ELR (cell line): ENCODE results near the gene ADPRHL1.
"Not testable (repeated sequence)": the region's sequence is repeated elsewhere in the genome, so short reads cannot be mapped to it uniquely, and the experiment has no call there.

Experiments
- DNase-seq: peaks from one replicate; pipeline ENCODE4 v3.0.0-alpha.2; 2015; ENCODE audit warnings: low read depth

ADPRHL1 gene

GRCh38 chr13:113455384-113455783, 2.1 kb upstream of the ADPRHL1 start:
- DNase-seq = no peak

- no peak for DNase-seq
These were observed 1.6 kb upstream of the ADPRHL1 start for GRCh38 chr13:113454936-113455335.

- DNase-seq = no peak
These were observed 822 bp downstream of the ADPRHL1 start for GRCh38 chr13:113452466-113452865.

GRCh38 chr13:113451951-113452421, 1.3 kb downstream of the ADPRHL1 start:
- DNase-seq = no peak

- DNase-seq = peak; percentile 19
These were observed 2.2 kb downstream of the ADPRHL1 start for GRCh38 chr13:113450861-113451620.

- DNase-seq = not testable (repeated sequence)
These were observed 2.9 kb downstream of the ADPRHL1 start for GRCh38 chr13:113450348-113450744.

- no peak for DNase-seq
These were observed 3.5 kb downstream of the ADPRHL1 start for GRCh38 chr13:113449693-113450347.

- no peak for DNase-seq
These were observed 4.2 kb downstream of the ADPRHL1 start for GRCh38 chr13:113448885-113449692.

- no peak for DNase-seq
These were observed 4.8 kb downstream of the ADPRHL1 start for GRCh38 chr13:113448545-113448884.

- DNase-seq = no peak
These were observed 5.7 kb downstream of the ADPRHL1 start for GRCh38 chr13:113447596-113447995.

- DNase-seq = no peak
These were observed 6.8 kb downstream of the ADPRHL1 start for GRCh38 chr13:113446488-113446854.

GRCh38 chr13:113445791-113446487, 7.3 kb downstream of the ADPRHL1 start:
- DNase-seq = no peak

- no peak for DNase-seq
These were observed 9.3 kb downstream of the ADPRHL1 start for GRCh38 chr13:113443991-113444390.

- DNase-seq = no peak
These were observed 10.3 kb downstream of the ADPRHL1 start for GRCh38 chr13:113442985-113443362.

GRCh38 chr13:113442354-113442984, 10.8 kb downstream of the ADPRHL1 start:
- no peak for DNase-seq

GRCh38 chr13:113441661-113442060, 11.6 kb downstream of the ADPRHL1 start:
- DNase-seq = no peak

- DNase-seq = peak; percentile 19
These were observed 15.8 kb downstream of the ADPRHL1 start for GRCh38 chr13:113437408-113438010.

- not testable (repeated sequence) for DNase-seq
These were observed 16.4 kb downstream of the ADPRHL1 start for GRCh38 chr13:113436866-113437265.

GRCh38 chr13:113435907-113436306, 17.4 kb downstream of the ADPRHL1 start:
- DNase-seq = not testable (repeated sequence)

GRCh38 chr13:113433391-113433916, 19.8 kb downstream of the ADPRHL1 start:
- DNase-seq = no peak
